DND-41 (cell line): ENCODE data around the gene RNF38.

Source experiments
- CTCF ChIP-seq: IDR thresholded peaks from 2 replicates; pipeline ENCODE4 v1.5.1; 2012; ENCODE audit warnings: borderline replicate concordance, low read length, moderate library complexity, mild to moderate bottlenecking; ENCODE audit not compliant: poor library complexity, severe bottlenecking; ENCODE audit errors: extremely low read depth
- EZH2 ChIP-seq: IDR thresholded peaks from 3 replicates; pipeline ENCODE4 v1.6.1; 2012; ENCODE audit warnings: borderline replicate concordance, low read depth, mild to moderate bottlenecking, moderate library complexity, low read length, inconsistent platforms; ENCODE audit not compliant: severe bottlenecking

GRCh38 chr9:36357639-36358038, 42.4 kb downstream of the RNF38 start:
- TF ChIP-seq CTCF, result no peak
- no peak for TF ChIP-seq EZH2
